ENCODE data around the gene TNNT1.

DNA sequence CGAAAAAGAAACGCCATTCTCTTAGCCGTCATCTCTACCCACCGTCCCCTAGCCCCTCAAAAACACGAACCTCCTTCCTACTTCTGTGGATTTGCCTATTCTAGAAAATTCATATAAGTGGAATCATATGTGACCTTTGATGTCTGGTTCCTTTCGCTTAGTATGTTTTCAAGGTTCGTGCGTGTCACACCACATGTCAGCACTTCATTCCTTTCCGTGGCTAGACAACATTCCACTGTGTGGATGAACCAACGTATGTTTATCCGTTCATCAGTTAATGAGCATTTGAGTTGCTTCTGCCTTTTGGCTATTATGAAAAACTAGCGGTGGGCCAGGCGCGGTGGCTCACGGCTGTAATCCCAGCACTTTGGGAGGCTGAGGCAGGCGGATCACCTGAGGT, 17.6 kb downstream of the TNNT1 start:
- TF ChIP-seq POLR2AphosphoS5 (IDR thresholded peaks at IDR 0.05): no peak
- TF ChIP-seq CTCF (IDR thresholded peaks at IDR 0.05): no peak
